Stomach (tissue), 4 donors: ENCODE results near the gene HYOU1.

ENCODE experiments used
- EP300 ChIP-seq: sonication (generic); formaldehyde crosslinking; IDR thresholded peaks from one replicate; pipeline ENCODE4 v1.6.1; 2017; ENCODE audit warnings: antibody characterized with exemption
- POLR2A ChIP-seq, 4 donors: fragments of 450-650 bp; IDR thresholded peaks; one replicate each; pipeline ENCODE4 v1.6.1; 2016; ENCODE audit warnings: antibody characterized with exemption in 4 of 4, control low read depth in 2 of 4, mild to moderate bottlenecking in 1 of 4, moderate library complexity in 1 of 4
- POLR2AphosphoS5 ChIP-seq, 3 donors: sonication (generic); formaldehyde crosslinking; IDR thresholded peaks; one replicate each; pipeline ENCODE4 v1.6.1; 2016; ENCODE audit warnings: antibody characterized with exemption in 3 of 3
- TF ChIP-seq, protein P1 (sequence below), 7 experiments: fragments of 450-650 bp in 4 of 7; fragments of 200-600 bp in 3 of 7; sonication (generic) in 3 of 7; IDR thresholded peaks; one replicate each; pipeline ENCODE4 v1.5.1; 2016 to 2019; ENCODE audit warnings: antibody characterized with exemption in 7 of 7, control low read depth in 2 of 7, mild to moderate bottlenecking in 1 of 7

- TF ChIP-seq, protein P1, sequence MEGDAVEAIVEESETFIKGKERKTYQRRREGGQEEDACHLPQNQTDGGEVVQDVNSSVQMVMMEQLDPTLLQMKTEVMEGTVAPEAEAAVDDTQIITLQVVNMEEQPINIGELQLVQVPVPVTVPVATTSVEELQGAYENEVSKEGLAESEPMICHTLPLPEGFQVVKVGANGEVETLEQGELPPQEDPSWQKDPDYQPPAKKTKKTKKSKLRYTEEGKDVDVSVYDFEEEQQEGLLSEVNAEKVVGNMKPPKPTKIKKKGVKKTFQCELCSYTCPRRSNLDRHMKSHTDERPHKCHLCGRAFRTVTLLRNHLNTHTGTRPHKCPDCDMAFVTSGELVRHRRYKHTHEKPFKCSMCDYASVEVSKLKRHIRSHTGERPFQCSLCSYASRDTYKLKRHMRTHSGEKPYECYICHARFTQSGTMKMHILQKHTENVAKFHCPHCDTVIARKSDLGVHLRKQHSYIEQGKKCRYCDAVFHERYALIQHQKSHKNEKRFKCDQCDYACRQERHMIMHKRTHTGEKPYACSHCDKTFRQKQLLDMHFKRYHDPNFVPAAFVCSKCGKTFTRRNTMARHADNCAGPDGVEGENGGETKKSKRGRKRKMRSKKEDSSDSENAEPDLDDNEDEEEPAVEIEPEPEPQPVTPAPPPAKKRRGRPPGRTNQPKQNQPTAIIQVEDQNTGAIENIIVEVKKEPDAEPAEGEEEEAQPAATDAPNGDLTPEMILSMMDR (IDR thresholded peaks at IDR 0.05) = no peak
- no peak for TF ChIP-seq POLR2AphosphoS5 (IDR thresholded peaks at IDR 0.05)
- TF ChIP-seq POLR2A (IDR thresholded peaks at IDR 0.05) = no peak
- TF ChIP-seq EP300 = no peak
These were observed 44.2 kb upstream of the HYOU1 start for GRCh38 chr11:119100994-119101758.
